Thyroid gland (tissue), 4 donors: ENCODE results near the gene SP140. TPM values are rescaled to one million over a fixed set of nuclear protein-coding genes. Genes with fewer than 3 reads are reported as not detected.

ENCODE experiments used
- DNase-seq, 2 donors: peaks; one replicate each; pipeline ENCODE4 v3.0.0-alpha.2; 2019
- H3K27ac ChIP-seq, 3 donors: fragments of 200-600 bp; sonication (generic); 1 replicate in 2 of 3; 2 replicates in 1 of 3; pipeline ENCODE4 v1.5.1; 2016 to 2019; ENCODE audit warnings: mild to moderate bottlenecking in 1 of 3, moderate library complexity in 1 of 3
- H3K27me3 ChIP-seq: fragments of 200-600 bp; sonication (generic); one replicate; pipeline ENCODE4 v1.5.1; 2019
- H3K36me3 ChIP-seq, 2 donors: fragments of 200-600 bp; sonication (generic); one replicate each; pipeline ENCODE4 v1.5.1; 2016 to 2019
- H3K4me1 ChIP-seq, 2 donors: fragments of 200-600 bp; sonication (generic); one replicate each; pipeline ENCODE4 v1.5.1; 2017 to 2019
- H3K4me3 ChIP-seq, 3 donors: fragments of 200-600 bp; sonication (generic); replicated peaks in 1 of 3; 1 replicate in 2 of 3; 2 replicates in 1 of 3; pipeline ENCODE4 v1.5.1; 2016; ENCODE audit warnings: mild to moderate bottlenecking in 1 of 3
- H3K9me3 ChIP-seq: fragments of 200-600 bp; sonication (generic); one replicate; pipeline ENCODE4 v1.5.1; 2017
- POLR2A ChIP-seq, 2 donors: fragments of 450-650 bp; IDR thresholded peaks; one replicate each; pipeline ENCODE4 v1.6.1; 2017; ENCODE audit warnings: antibody characterized with exemption in 2 of 2, mild to moderate bottlenecking in 2 of 2, moderate library complexity in 1 of 2
- WGBS, 2 donors: methylation state at CpG; one replicate each; pipeline ENCODE4 v1.1.5; 2017; 5-methylcytosine and 5-hydroxymethylcytosine counted together
- intact Hi-C: fragments of 100-400 bp; cut with DNase I; formaldehyde crosslinking; loops from one replicate; pipeline ENCODE4 v1.15.1; 2023
- total RNA-seq, 4 donors: library from RNA; depleted of rRNA; stranded (reverse); fragments of >200 nt; gene quantifications; one replicate each; pipeline ENCODE4 v1.2.3, GENCODE V29; 2016
- TF ChIP-seq, protein P1 (sequence below), 6 experiments: fragments of 200-600 bp in 3 of 6; fragments of 450-650 bp in 3 of 6; sonication (generic) in 3 of 6; IDR thresholded peaks; one replicate each; pipeline ENCODE4 v1.5.1; 2016 to 2019; ENCODE audit warnings: antibody characterized with exemption in 6 of 6, mild to moderate bottlenecking in 2 of 6, inconsistent platforms in 1 of 6, moderate library complexity in 1 of 6

The SP140 gene
- total RNA-seq, result 1 to 10 TPM in 2 of 4 donors, under 1 TPM in 2; 0.58 to 1.2 (median 0.95) TPM

DNA sequence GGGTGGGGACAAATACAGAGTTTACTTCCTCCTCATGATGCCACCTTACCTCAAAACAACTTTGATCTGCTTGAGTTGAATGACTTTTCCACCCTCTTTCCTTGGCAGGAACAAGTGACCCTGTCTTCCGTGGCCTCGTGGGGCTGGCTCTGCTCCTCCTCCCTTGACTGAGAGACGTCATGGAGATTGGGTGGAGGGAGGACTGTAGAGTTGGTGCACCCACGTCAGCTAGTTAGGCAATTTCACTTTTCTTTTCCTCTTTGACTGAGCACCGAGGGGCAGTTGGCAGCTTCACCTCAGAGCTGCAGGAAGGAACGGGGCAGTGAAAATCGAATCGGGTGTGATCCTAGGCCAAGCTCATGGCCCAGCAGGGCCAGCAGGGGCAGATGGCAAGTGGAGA, at the start of gene SP140:
TSS of gene SP140 (plus strand) at position 251 of the 400 bp plus-strand sequence. CDS start at position 360, 109 bp downstream.
- Histone ChIP-seq H3K36me3 (no peaks in the 10 kb centered on the region), H3K4me3 (no peak within 1 kb of the TSS), H3K27me3 (no peaks in the 10 kb centered on the region), H3K27ac (no peak within 1 kb of the TSS), H3K9me3 (no peaks in the 10 kb centered on the region), H3K4me1 (peaks cover 2% of the 10 kb centered on the region in 2 donors)
- TF ChIP-seq POLR2A (IDR thresholded peaks at IDR 0.05), result peak in 1 of 2 donors; percentile 26
- TF ChIP-seq, protein P1, sequence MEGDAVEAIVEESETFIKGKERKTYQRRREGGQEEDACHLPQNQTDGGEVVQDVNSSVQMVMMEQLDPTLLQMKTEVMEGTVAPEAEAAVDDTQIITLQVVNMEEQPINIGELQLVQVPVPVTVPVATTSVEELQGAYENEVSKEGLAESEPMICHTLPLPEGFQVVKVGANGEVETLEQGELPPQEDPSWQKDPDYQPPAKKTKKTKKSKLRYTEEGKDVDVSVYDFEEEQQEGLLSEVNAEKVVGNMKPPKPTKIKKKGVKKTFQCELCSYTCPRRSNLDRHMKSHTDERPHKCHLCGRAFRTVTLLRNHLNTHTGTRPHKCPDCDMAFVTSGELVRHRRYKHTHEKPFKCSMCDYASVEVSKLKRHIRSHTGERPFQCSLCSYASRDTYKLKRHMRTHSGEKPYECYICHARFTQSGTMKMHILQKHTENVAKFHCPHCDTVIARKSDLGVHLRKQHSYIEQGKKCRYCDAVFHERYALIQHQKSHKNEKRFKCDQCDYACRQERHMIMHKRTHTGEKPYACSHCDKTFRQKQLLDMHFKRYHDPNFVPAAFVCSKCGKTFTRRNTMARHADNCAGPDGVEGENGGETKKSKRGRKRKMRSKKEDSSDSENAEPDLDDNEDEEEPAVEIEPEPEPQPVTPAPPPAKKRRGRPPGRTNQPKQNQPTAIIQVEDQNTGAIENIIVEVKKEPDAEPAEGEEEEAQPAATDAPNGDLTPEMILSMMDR (IDR thresholded peaks at IDR 0.05), result no peak
- peak in 1 of 2 donors; percentile 20 for DNase-seq
- WGBS, 2 donors, result 76 to 86% methylated on average over 8 of the region's 8 CpGs
- intact Hi-C loops, result no loop called here

DNA sequence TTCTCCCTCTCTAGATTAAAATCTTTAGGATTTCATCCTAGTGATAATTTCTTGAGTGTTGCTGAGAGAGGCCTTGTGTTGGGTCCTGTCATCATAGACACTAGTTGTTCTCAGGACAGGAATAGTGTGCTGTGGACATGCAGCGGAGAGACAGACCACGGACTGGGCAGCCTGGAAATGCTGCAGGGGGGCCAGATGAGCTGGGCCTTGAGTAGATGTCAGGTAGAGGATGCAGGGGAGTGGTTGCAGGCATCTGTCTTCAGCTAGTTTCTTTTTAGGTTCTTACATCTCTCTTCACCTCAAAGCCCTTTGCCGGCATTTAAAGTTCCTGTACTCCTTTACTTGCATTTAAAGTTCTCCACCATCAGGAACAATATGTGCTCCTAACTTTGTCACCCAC, 48.5 kb upstream of the SP140 start:
- Histone ChIP-seq H3K4me3 (no peak overlapping the region), H3K27me3 (no peaks in the 10 kb centered on the region), H3K9me3 (no peaks in the 10 kb centered on the region), H3K36me3 (peaks cover 14 to 23% of the 10 kb centered on the region in 2 donors), H3K27ac (no peak overlapping the region), H3K4me1 (no peaks in the 10 kb centered on the region)
- WGBS, 2 donors, result 98 to 99% methylated on average over 3 of the region's 3 CpGs
- TF ChIP-seq, protein P1 (IDR thresholded peaks at IDR 0.05), result no peak
- no peak for TF ChIP-seq POLR2A (IDR thresholded peaks at IDR 0.05)
- intact Hi-C loops, result no loop called here
- no peak for DNase-seq

DNA sequence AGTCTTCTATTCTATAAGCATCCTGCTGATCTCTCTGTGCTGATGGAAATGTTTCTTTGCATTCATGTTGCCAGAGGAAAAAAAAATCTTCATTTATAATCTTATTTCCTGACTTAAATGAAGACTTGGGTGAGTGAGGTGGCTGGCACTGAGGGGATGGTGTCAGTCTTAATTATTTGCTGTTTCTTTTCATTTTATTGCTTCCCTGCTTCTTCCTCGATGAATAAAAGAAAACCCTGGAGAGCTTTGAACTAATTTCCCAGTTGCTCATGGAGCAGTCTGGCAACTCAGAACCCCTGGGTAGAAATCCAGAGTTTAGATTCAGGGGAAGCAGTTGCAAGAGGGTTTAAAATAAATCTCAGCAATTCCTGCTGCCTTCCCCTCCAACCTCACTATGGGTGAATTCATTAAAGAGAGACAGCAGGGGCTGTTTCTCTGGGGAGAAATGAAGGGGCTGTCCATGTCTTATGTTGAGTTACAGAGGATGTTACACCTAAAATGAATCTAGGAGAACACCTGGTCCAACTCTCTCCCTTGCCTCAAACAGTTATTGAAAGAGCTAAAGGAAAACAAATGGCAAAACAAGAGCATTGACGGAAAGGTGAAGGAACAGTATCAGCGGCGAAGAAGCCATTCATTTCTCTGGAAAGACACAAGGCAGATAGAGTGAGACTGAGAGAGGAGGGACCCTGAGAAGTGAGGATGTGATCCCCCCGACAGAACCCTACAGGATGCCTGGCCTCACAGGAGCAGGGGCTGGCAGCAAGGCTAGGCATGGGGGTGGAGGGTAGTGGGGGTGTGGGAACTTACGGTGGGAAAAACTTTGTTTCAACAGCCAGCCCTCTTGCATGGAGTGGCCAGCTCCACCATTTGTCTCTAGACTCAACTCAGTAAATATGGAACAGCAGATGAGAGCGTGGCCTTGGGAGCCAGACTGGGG, 46.7 kb upstream of the SP140 start:
- Histone ChIP-seq H3K4me1 (no peaks in the 10 kb centered on the region), H3K4me3 (no peak overlapping the region), H3K36me3 (peaks cover 8 to 23% of the 10 kb centered on the region in 2 donors), H3K9me3 (no peaks in the 10 kb centered on the region), H3K27me3 (no peaks in the 10 kb centered on the region), H3K27ac (no peak overlapping the region)
- intact Hi-C loops, result no loop called here
- WGBS, 2 donors, result 90 to 93% methylated on average over 7 of the region's 7 CpGs
- no peak for TF ChIP-seq POLR2A (IDR thresholded peaks at IDR 0.05)
- TF ChIP-seq, protein P1 (IDR thresholded peaks at IDR 0.05), result no peak
- DNase-seq, result no peak

DNA sequence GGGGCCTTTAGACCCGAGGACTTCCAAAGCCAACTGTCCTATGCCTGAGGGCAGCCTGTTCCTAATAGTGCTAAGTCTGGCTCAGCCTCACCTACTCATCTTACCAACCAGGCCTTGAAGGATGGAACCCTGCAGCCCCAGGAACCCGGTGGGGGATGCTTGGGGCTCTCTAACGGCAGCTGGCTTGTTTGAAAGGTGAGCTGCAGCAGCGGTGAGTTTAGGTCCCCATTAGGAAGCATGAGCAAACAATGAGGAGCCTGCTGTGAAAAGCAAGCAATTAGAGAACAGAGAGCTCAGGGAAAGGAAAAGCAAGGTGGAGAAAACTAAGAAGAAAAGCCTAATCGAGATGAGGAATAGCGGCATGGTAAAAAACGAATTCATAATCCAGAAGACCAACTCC, 45.6 kb upstream of the SP140 start:
- no peak for TF ChIP-seq POLR2A (IDR thresholded peaks at IDR 0.05)
- TF ChIP-seq, protein P1 (IDR thresholded peaks at IDR 0.05), result no peak
- intact Hi-C loops, result no loop called here
- Histone ChIP-seq H3K36me3 (peaks cover 8 to 23% of the 10 kb centered on the region in 2 donors), H3K4me1 (no peaks in the 10 kb centered on the region), H3K27ac (no peak overlapping the region), H3K27me3 (no peaks in the 10 kb centered on the region), H3K9me3 (no peaks in the 10 kb centered on the region), H3K4me3 (no peak overlapping the region)
- WGBS, 2 donors, result 84 to 88% methylated on average over 7 of the region's 7 CpGs
- no peak for DNase-seq

DNA sequence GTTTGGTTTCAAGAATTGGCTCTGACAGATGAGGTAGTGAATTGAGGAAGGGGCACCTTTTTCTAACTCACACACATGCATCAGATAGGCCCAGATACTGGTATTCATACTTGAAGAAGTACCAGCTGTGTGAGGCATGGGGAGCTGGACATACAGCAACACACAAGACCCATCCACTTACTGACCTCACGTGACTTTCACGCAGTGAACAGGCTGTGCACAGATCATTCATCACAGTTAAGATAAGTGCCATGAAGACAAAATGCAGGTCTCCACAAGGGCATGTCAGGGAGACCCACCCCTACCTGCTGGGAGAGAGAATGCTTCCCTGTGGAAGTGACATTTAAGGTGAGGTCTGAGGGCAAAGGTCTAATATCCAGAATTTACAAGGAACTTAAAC, 44.3 kb upstream of the SP140 start:
- no peak for TF ChIP-seq POLR2A (IDR thresholded peaks at IDR 0.05)
- TF ChIP-seq, protein P1 (IDR thresholded peaks at IDR 0.05), result no peak
- Histone ChIP-seq H3K36me3 (peaks cover 5 to 22% of the 10 kb centered on the region in 2 donors), H3K4me3 (no peak overlapping the region), H3K4me1 (no peaks in the 10 kb centered on the region), H3K27ac (no peak overlapping the region), H3K9me3 (no peaks in the 10 kb centered on the region), H3K27me3 (no peaks in the 10 kb centered on the region)
- intact Hi-C loops, result no loop called here
- no peak for DNase-seq
- WGBS, 2 donors, result 95 to 96% methylated on average over 2 of the region's 2 CpGs
